ENCODE results near the gene DIP2C.
"Not testable (repeated sequence)": the region's sequence is repeated elsewhere in the genome, so short reads cannot be mapped to it uniquely, and the experiment has no call there.

The DIP2C gene

GRCh38 chr10:285216-285615 is 404.3 kb downstream of the DIP2C start:
- DNase-seq, result no peak

GRCh38 chr10:283916-284356 is 405.5 kb downstream of the DIP2C start:
- peak; percentile 81 for DNase-seq

GRCh38 chr10:283140-283479 is 406.4 kb downstream of the DIP2C start:
- DNase-seq, result no peak

- DNase-seq, result peak; percentile 50
These were observed 407.0 kb downstream of the DIP2C start for GRCh38 chr10:282294-283139.

- no peak for DNase-seq
These were observed 409.8 kb downstream of the DIP2C start for GRCh38 chr10:279655-280054.

GRCh38 chr10:279232-279631 is 410.2 kb downstream of the DIP2C start:
- DNase-seq, result no peak

- DNase-seq, result no peak
These were observed 410.8 kb downstream of the DIP2C start for GRCh38 chr10:278707-279106.

- no peak for DNase-seq
These were observed 411.5 kb downstream of the DIP2C start for GRCh38 chr10:277963-278362.

GRCh38 chr10:275680-276079 is 413.8 kb downstream of the DIP2C start:
- DNase-seq, result no peak

- DNase-seq, result no peak
These were observed 414.6 kb downstream of the DIP2C start for GRCh38 chr10:274866-275265.

GRCh38 chr10:273088-273487 is 416.4 kb downstream of the DIP2C start:
- no peak for DNase-seq

- no peak for DNase-seq
These were observed 417.7 kb downstream of the DIP2C start for GRCh38 chr10:271722-272121.

GRCh38 chr10:271201-271600 is 418.3 kb downstream of the DIP2C start:
- no peak for DNase-seq

GRCh38 chr10:269440-270074 is 419.9 kb downstream of the DIP2C start:
- DNase-seq, result no peak

- DNase-seq, result no peak
These were observed 421.8 kb downstream of the DIP2C start for GRCh38 chr10:267705-268104.

GRCh38 chr10:266974-267425 is 422.5 kb downstream of the DIP2C start:
- DNase-seq, result no peak

- not testable (repeated sequence) for DNase-seq
These were observed 423.5 kb downstream of the DIP2C start for GRCh38 chr10:265816-266588.

- peak; percentile 21 for DNase-seq
These were observed 424.4 kb downstream of the DIP2C start for GRCh38 chr10:265074-265440.

GRCh38 chr10:264160-265073 is 425.1 kb downstream of the DIP2C start:
- DNase-seq, result peak; percentile 38

GRCh38 chr10:260819-261429 is 428.5 kb downstream of the DIP2C start:
- DNase-seq, result no peak

- DNase-seq, result no peak
These were observed 437.4 kb downstream of the DIP2C start for GRCh38 chr10:251982-252582.

GRCh38 chr10:248307-248706 is 441.2 kb downstream of the DIP2C start:
- no peak for DNase-seq

Measured in activated CD4-positive, alpha-beta T cell treated with anti-CD3 and anti-CD28 coated beads, Interleukin-2, Interleukin-6, amounts not matched to agents 100 ng/mL and 50 ng/mL, durations not matched to agents 16 hours and 8 hours (primary cell).